ENCODE measurements around the gene MT1G.
"Not testable (repeated sequence)": the region's sequence is repeated elsewhere in the genome, so short reads cannot be mapped to it uniquely, and the experiment has no call there.

Gene MT1G

GRCh38 chr16:56684256-56684925 is 16.5 kb upstream of the MT1G start:
- DNase-seq = no peak

GRCh38 chr16:56683424-56684172 is 15.7 kb upstream of the MT1G start:
- no peak for DNase-seq

- DNase-seq = no peak
These were observed 15.0 kb upstream of the MT1G start for GRCh38 chr16:56682703-56683397.

- peak; percentile 32 for DNase-seq
These were observed 14.3 kb upstream of the MT1G start, which contains the start of gene MT1X for GRCh38 chr16:56681939-56682702. Gene MT1X, plus strand, starts transcription at chr16:56682470. Its CDS starts 71 bp downstream, at chr16:56682541.

GRCh38 chr16:56679818-56680217 is 12.0 kb upstream of the MT1G start:
- DNase-seq = no peak

GRCh38 chr16:56679078-56679730 is 11.3 kb upstream of the MT1G start:
- no peak for DNase-seq

- DNase-seq = no peak
These were observed 9.6 kb upstream of the MT1G start for GRCh38 chr16:56677474-56677873.

- no peak for DNase-seq
These were observed 7.9 kb upstream of the MT1G start for GRCh38 chr16:56675685-56676210.

GRCh38 chr16:56674570-56674969 is 6.7 kb upstream of the MT1G start:
- DNase-seq = not testable (repeated sequence)

GRCh38 chr16:56673921-56674320 is 6.1 kb upstream of the MT1G start:
- DNase-seq = no peak

- DNase-seq = no peak
These were observed 5.1 kb upstream of the MT1G start for GRCh38 chr16:56672761-56673536.

GRCh38 chr16:56672171-56672570 is 4.3 kb upstream of the MT1G start:
- DNase-seq = not testable (repeated sequence)

GRCh38 chr16:56671691-56672090 is 3.8 kb upstream of the MT1G start:
- DNase-seq = not testable (repeated sequence)

- DNase-seq = no peak
These were observed 2.7 kb upstream of the MT1G start for GRCh38 chr16:56670620-56670934.

- DNase-seq = no peak
These were observed 2.2 kb upstream of the MT1G start for GRCh38 chr16:56669840-56670619.

- no peak for DNase-seq
These were observed 1.4 kb upstream of the MT1G start, which contains the start of gene MT1H for GRCh38 chr16:56669005-56669839. Gene MT1H, plus strand, starts transcription at chr16:56669814. Its CDS starts 71 bp downstream, at chr16:56669885.

GRCh38 chr16:56665286-56666261 is 2.3 kb downstream of the MT1G start:
- DNase-seq = not testable (repeated sequence)

- no peak for DNase-seq
These were observed 3.4 kb downstream of the MT1G start for GRCh38 chr16:56664506-56664905.

All from NCI-H748 treated with DMSO at 0.1 percent for 48 hours (cell line).